Stimulated activated CD4-positive, alpha-beta T cell treated with anti-CD3 and anti-CD28 coated beads, Interleukin-2, amount 100 ng/mL, for 24 hours (primary cell): ENCODE measurements around the gene ZNF582.
"Not testable (repeated sequence)": the region's sequence is repeated elsewhere in the genome, so short reads cannot be mapped to it uniquely, and the experiment has no call there.

ENCODE experiments used
- DNase-seq, 2 donors: peaks; one replicate each; pipeline ENCODE4 v3.0.0-alpha.2; 2020

Gene ZNF582

DNA sequence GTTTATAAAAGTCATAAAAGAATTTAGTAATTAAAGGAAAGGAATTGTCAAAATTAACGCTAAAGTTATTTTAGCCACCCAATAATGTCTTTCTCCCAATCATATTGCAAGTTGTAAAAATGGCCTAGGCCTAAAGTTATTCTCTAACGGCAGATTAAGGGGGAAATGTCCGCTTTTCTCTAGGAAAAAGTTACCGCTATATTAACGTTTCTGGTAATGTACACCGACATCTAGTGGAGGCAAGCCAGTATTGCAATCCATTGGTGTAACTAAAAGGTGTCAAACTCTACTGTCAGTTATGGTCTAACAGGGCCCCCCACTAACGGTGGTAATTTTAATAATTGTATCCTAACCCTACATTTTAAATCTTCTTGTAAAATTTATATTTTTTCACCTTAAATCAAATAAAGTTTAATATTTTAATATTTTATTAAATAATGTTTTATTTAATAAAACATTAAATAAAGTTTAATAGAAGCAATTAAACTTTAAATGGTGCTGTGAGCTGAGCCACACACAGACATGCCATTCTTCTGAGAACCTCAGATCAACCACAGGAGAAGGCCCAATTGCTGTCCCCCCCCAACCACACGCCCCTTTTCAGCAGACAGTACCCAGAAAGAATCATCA lies 42.8 kb downstream of the ZNF582 start:
- DNase-seq: peak; percentile 44 to 59

DNA sequence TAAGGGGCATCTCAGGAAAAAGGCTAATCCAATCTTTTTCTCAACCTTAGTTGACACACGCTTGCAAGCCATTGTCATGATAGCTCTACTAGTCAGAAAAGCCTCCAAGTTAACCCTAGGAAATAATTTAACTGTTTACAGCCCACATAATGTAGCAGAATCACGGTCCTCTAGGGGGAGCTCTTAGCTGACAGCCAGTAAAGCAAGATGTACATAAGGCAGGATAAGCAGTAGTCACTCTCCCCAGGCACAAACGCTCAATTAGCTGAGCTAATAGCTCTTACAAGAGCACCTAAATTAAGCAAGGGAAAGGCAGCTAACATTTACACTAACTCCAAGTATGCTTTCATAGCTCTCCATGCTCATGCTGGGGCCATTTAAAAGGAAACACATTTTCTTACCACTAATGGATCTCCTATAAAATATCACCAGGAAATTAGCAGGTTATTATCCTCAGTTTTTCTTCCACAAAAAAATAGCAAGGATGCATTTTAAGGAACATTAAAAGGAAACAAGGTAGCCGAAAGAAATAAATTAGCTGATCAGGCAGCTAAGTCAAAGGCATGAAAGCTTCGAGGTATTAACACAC lies 45.0 kb downstream of the ZNF582 start:
- DNase-seq: peak; percentile 22

DNA sequence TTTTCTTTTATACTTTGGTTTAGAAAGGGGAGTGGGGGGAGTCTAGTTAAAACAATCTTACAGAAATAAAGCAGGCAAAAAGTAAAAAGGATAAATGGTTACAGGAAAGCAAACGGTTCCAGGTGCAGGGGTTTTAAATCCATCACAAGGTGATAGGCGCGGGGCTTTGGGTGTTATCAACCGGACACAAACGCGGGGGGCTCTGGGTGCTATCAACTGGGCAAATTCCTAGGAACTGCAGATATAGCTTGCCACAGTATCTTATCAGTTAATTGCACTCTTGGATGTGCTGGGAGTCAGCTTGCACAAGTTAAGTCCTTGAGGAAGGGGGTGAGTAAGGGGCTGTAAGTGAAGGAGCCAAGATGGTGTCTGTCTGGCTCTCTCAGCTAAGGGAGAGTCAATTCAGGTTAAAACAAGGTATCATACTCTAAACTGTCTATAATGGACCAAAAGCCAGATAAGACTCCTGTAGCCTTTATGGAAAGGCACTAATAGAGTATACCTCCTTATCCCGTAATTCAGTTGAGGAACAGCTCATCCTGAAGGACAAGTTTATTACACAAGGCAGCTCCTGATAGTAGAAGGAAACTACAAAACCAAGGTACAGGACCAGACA lies 46.1 kb downstream of the ZNF582 start:
- DNase-seq: no peak

DNA sequence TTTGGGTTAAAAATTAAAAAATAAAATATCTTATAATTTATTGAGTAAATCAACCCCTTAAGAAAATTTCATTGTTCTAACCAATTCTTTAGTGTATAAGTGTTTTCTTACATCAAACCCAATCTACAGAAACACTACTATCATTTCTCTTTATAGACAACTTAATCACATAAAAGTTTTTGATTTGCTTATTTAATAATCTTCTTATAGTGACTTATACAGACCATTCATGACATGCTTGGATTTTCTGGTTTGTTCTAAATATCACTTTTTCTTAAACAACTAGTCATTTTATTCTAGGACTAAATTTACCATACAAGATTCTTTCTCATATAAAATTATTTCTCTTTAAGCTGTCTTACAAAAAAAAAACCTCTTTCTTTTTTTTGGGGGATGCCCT lies 51.4 kb downstream of the ZNF582 start:
- DNase-seq: no peak

GRCh38 chr19:56339031-56339430 lies 54.3 kb downstream of the ZNF582 start:
- DNase-seq: not testable (repeated sequence)

GRCh38 chr19:56337077-56337476 lies 56.3 kb downstream of the ZNF582 start:
- not testable (repeated sequence) for DNase-seq

DNA sequence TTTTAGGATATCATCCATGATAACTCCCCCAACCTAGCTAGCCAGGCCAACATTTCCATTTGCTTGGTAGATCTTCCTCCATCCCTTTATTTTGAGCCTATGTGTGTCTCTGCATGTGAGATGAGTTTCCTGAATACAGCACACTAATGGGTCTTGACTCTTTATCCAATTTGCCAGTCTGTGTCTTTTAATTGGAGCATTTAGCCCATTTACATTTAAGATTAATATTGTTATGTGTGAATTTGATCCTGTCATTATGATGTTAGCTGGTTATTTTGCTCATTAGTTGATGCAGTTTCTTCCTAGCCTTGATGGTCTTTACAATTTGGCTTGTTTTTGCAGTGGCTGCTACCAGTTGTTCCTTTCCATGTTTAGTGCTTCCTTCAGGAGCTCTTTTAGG lies 58.0 kb downstream of the ZNF582 start:
- not testable (repeated sequence) for DNase-seq

GRCh38 chr19:56333506-56333905 lies 59.8 kb downstream of the ZNF582 start:
- peak; percentile 23 to 56 for DNase-seq
